Suppressor macrophage treated with lipopolysaccharide for 4 hours (primary cell): Measurements from ENCODE around the gene CCDC134.
"Not testable (repeated sequence)": the region's sequence is repeated elsewhere in the genome, so short reads cannot be mapped to it uniquely, and the experiment has no call there.

ENCODE experiments used
- DNase-seq: peaks from one replicate; pipeline ENCODE4 v3.0.0-alpha.2; 2020

Gene CCDC134

GRCh38 chr22:41825376-41825775 lies 24.9 kb downstream of the CCDC134 start:
- DNase-seq, result no peak

DNA sequence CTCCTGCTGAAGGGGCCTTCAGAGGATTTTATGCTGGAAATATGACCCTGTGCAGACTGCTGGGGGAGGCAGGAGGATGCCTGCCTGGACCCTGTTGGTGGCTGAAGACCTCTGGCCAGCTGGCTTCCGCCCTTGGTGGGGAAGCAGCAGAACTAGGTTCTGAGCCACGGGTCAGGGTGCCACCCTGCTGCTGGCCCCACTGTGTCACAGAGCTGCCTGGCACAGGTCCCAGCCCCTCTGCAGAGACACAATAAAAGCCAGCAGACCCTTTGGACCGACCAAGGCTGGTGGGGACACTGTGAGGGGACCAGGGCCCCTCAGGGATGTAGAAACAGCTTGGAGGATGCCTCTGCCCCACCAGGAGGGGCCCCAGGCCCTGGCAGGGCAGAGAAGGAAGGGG lies 25.5 kb downstream of the CCDC134 start:
- no peak for DNase-seq

GRCh38 chr22:41826430-41827383 lies 26.2 kb downstream of the CCDC134 start:
- no peak for DNase-seq

DNA sequence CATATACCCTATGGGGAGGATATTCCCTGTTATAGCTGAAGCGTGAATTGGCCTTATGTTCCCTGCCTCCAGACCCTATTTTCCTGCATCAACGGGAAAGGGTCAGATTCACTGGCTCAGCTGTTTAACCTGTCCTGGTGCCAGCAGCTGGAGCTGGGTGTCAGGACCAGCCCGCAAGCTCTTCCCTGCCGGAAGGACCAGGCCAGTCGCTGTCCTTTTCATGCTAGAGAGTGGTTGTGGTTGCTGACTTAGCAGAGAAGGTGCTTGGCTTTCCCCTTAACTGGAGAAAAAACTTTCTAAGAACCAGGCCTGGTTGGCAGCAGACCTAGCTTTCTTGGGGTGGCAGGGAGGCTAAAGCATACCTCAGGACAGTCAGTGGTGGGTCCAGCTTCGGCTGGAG lies 27.2 kb downstream of the CCDC134 start:
- DNase-seq, result no peak

DNA sequence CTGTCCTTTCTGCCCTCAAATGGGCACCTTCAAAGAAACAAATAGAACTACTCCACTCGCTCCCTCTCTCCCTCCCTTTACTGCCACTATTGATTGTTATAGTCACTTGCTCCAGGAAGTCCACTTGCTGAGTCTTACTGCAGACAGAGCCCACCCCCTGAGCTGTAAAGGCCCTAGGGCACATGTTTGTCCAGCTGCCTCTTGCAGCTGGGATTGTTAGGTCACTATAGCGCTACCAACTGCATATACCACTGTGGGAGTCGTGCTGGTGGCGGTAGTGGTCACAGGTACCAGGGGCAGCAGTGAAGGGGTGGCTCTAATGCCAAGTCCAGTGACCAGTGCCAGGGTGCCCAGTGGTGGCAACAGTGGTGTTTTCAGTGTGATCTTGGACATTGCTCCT lies 28.0 kb downstream of the CCDC134 start:
- DNase-seq, result no peak

DNA sequence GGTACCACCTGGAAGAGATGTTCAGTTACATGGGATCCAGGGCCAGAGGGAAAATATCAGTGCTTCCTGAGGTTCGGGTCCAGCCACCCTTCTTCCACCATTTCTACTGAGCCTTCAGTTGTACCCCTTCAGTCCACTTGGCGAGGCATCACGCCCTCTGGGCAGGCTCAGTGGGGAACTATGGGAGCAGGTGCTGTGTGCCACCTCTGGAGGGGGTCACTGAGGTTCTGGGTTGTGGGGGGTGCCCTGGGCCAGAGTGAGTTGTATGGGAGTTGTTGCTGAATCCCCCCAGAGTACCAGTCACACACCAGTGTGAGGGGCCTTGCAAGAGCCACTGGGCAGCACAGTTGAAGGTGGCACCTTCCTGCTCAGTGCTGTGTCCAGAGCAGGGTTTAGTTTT lies 29.7 kb downstream of the CCDC134 start:
- DNase-seq, result no peak

GRCh38 chr22:41831383-41831782 lies 30.9 kb downstream of the CCDC134 start:
- DNase-seq, result peak; percentile 80

- DNase-seq, result peak; percentile 8
Observed at GRCh38 chr22:41831828-41832552, 31.5 kb downstream of the CCDC134 start.

- peak; percentile 99 for DNase-seq
Observed at GRCh38 chr22:41832553-41833368, 32.3 kb downstream of the CCDC134 start, which contains the start of gene SREBF2. Gene SREBF2, plus strand, starts transcription at chr22:41833105. Its CDS starts 166 bp downstream, at chr22:41833271.

GRCh38 chr22:41833369-41834004 lies 33.0 kb downstream of the CCDC134 start:
- peak; percentile 25 for DNase-seq

DNA sequence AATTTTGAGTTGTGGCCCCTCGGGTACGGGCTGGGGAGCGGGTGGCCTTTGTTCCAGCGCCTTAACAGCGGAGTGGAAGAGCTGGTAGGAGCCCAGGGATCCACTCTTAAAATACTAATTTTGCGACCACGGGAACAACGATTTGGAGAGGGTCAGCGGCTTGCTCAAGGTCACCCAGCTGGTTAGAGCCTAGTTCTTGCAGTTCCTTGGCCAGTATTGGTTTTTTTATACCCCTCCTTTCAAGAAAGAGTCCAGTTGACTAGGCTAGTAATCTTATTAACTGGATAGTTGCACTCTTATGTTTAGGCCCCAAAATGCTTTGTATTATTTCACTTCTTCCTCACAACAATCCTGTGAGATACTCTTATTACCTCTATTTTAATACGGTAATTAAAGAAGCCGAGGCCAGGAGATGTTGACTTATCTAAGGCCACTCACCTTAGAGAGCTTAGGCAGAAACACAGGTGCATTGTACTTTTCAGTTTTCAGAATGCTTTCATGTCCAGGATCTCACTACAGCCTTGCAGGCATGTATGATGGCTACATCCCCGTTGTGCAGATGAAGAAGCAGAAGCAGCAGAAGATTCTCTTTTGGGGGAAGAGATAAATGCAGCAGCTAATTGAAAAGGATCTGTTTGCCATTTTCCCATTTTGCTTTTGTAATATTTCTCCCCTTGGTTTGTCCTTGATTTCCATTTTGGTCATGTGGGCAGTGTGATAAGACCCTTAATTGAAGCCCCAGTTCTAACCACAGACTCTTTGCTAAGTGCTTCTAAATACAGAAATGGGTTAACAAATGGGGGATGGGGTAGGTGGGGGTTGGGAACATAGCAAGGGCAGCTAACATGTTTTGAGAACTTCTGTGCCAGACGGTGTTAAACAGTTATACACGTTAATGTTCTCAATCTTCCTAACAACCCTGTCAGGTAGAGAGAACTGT lies 33.8 kb downstream of the CCDC134 start:
- no peak for DNase-seq

DNA sequence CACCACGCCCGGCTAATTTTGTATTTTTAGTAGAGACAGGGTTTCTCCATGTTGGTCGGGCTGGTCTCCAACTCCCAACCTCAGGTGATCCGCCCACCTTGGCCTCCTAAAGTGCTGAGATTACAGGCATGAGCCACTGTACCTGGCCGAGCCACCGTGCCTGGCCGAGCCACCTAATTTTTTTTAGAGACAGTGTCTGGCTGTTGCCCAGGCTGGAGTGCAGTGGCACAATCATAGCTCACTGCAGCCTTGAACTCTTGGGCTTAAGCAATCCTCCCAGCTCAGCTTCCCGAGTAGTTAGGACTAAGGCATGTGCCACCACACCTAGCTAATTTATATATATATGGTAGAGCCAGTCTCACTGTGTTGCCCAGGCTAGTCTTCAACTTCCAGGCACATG lies 35.0 kb downstream of the CCDC134 start:
- DNase-seq, result not testable (repeated sequence)

- DNase-seq, result no peak
Observed at GRCh38 chr22:41836551-41836950, 36.1 kb downstream of the CCDC134 start.

DNA sequence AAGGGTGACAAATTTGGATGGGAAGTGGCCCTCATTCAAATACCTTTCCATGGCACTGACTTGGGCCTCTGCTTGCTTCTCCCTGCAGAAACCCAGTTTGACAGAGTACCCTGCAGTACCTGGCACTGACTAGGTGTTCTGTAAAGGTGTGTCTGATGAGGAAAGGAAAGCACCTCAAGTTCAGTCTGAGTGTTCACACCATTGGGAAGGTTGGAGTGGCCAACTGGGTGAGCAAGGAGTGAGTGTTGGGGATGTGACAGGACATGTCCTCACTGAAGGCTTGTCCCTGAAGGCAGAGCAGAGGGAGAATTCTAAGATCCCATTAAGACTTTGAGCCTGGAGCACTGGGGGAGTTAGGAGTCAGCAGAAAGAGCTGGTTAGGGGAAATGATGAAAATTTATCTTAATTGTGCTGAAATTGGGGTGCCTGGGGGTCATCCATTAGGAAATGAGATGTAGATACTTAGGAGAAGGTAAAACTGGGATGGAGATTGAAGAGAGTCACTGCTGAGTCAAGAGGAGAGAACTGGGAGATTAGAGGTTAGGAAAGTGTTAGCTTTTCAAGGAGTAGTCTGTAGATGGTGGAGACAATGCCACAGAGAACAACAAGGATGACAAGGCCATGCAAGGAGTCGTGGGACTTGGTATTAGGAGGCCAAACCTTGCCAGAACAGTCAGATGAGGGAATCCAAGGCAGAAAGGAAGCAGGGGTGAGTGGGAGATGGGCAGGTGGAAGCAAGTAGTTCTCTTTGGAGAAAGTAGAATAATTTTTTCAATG lies 38.6 kb downstream of the CCDC134 start:
- no peak for DNase-seq

GRCh38 chr22:41840216-41840615 lies 39.7 kb downstream of the CCDC134 start:
- no peak for DNase-seq

DNA sequence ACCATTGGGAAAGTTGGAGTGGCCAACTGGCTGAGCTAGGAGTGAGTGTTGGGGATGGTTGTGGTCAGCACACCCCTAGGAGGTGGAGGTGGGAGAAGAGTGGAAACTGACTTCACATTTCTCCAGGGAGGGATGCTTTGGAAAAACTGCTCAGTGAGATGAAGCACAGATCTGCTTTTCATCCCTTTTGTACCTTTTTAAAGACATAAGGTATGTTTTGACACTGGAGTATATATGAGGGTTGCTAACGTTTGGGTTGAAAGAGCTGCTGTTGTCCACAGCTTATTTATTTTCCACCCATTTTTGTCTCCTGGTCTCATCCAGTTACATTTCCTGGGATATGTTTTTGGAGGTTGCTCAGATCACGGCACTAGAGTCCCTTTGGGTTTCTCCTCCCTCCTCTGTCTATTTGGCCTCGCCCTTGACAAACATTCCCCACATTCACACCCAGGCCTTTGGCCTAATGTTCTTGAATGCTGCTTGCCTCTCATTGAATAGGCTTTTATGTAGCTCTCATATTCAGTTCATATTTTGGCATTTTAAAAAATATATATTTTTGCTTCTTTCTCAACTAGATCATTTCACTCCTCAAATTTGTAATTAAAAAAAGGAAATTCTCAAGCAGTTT lies 40.7 kb downstream of the CCDC134 start:
- DNase-seq, result no peak

GRCh38 chr22:41842996-41843970 lies 42.8 kb downstream of the CCDC134 start:
- no peak for DNase-seq

GRCh38 chr22:41844036-41844435 lies 43.6 kb downstream of the CCDC134 start:
- DNase-seq, result no peak

GRCh38 chr22:41844513-41844912 lies 44.0 kb downstream of the CCDC134 start:
- no peak for DNase-seq
